Measurements from ENCODE around the gene MPRIP.

DNA sequence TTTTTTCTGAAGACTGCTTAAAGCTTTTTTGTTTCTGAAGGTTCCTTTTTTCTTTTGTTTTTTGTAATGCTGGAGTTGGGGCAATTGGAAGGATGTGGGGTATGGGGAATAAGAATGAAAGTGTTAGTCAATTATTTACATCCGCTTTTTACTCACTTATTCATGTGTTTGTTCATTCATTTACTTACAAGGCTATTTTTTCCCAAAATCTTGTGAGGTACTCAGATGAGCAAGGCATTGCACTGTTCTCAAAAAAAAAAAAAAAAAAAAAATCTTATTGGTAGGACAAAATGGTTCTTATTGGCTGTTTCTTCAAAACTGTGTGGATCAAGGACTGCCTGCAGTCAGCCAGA, 108.2 kb downstream of the MPRIP start:
- TF ChIP-seq CTCF (conservative IDR thresholded peaks at IDR 0.05), result no peak
- TF ChIP-seq ZFX (IDR thresholded peaks at IDR 0.05), result no peak
